Sigmoid colon (tissue), 7 donors: ENCODE data around the gene DAPP1. TPM values are rescaled to one million over a fixed set of nuclear protein-coding genes. Genes with fewer than 3 reads are reported as not detected.
A peak's percentile ranks its signal among the peaks of the same experiment; 100 is the strongest.

Experiments
- DNase-seq: peaks from one replicate; pipeline ENCODE4 v3.0.0-alpha.2; 2019
- H3K27ac ChIP-seq, 4 donors: fragments of 200-600 bp; sonication (generic); one replicate each; pipeline ENCODE4 v1.5.1; 2016 to 2019; ENCODE audit warnings: mild to moderate bottlenecking in 1 of 4
- H3K27me3 ChIP-seq, 3 donors: fragments of 200-600 bp; sonication (generic); one replicate each; pipeline ENCODE4 v1.5.1; 2019; ENCODE audit warnings: mild to moderate bottlenecking in 1 of 3
- H3K36me3 ChIP-seq, 4 donors: fragments of 200-600 bp; sonication (generic); one replicate each; pipeline ENCODE4 v1.5.1; 2016 to 2019
- H3K4me1 ChIP-seq, 4 donors: fragments of 200-600 bp; sonication (generic); one replicate each; pipeline ENCODE4 v1.5.1; 2017 to 2019
- H3K4me3 ChIP-seq, 4 donors: fragments of 200-600 bp; sonication (generic); one replicate each; pipeline ENCODE4 v1.5.1; 2017 to 2019; ENCODE audit warnings: mild to moderate bottlenecking in 2 of 4, moderate library complexity in 1 of 4
- H3K9me3 ChIP-seq, 4 donors: fragments of 200-600 bp in 3 of 4; sonication (generic) in 3 of 4; one replicate each; pipeline versions ENCODE4 v1.5.1 to v1.6.1; 2013 to 2019
- CTCF ChIP-seq, 4 experiments: fragments of 450-650 bp in 3 of 4; fragments of 200-600 bp in 1 of 4; IDR thresholded peaks; one replicate each; pipeline ENCODE4 v1.5.1; 2016 to 2019; ENCODE audit warnings: antibody characterized with exemption in 4 of 4, mild to moderate bottlenecking in 3 of 4, moderate library complexity in 2 of 4
- EP300 ChIP-seq, 4 donors: sonication (generic); formaldehyde crosslinking; IDR thresholded peaks; one replicate each; pipeline ENCODE4 v1.6.1; 2017; ENCODE audit warnings: antibody characterized with exemption in 4 of 4
- POLR2A ChIP-seq, 2 donors: fragments of 450-650 bp; IDR thresholded peaks; one replicate each; pipeline ENCODE4 v1.6.1; 2016; ENCODE audit warnings: antibody characterized with exemption in 2 of 2, mild to moderate bottlenecking in 2 of 2, moderate library complexity in 2 of 2
- POLR2AphosphoS5 ChIP-seq, 4 donors: sonication (generic); formaldehyde crosslinking; IDR thresholded peaks; one replicate each; pipeline ENCODE4 v1.6.1; 2017; ENCODE audit warnings: antibody characterized with exemption in 4 of 4
- WGBS, 2 donors: extraction: QIAGEN DNeasy Blood & Tissue Kit; methylation state at CpG; one replicate each; pipeline ENCODE4 v1.1.7; 2013; 5-methylcytosine and 5-hydroxymethylcytosine counted together
- intact Hi-C: fragments of 100-400 bp; cut with DNase I; formaldehyde crosslinking; loops from one replicate; pipeline ENCODE4 v1.15.1; 2023
- polyA plus RNA-seq, 3 donors: library from polyadenylated mRNA; stranded (reverse); fragments of 200-250 nt; gene quantifications; one replicate each; pipeline ENCODE4 v1.2.3, GENCODE V29; 2013
- total RNA-seq, 4 donors: library from RNA; depleted of rRNA; stranded (reverse); fragments of >200 nt; gene quantifications; one replicate each; pipeline ENCODE4 v1.1.0, GENCODE V29; 2016
- donor health status: healthy with polysubstance abuse.
- donor health status: Bipolar disorder and iron deficiency.
- donor health status: healthy.

Gene DAPP1
- total and polyA plus RNA-seq, 7 donors = 0.36 to 17.9 (median 1.2) TPM

DNA sequence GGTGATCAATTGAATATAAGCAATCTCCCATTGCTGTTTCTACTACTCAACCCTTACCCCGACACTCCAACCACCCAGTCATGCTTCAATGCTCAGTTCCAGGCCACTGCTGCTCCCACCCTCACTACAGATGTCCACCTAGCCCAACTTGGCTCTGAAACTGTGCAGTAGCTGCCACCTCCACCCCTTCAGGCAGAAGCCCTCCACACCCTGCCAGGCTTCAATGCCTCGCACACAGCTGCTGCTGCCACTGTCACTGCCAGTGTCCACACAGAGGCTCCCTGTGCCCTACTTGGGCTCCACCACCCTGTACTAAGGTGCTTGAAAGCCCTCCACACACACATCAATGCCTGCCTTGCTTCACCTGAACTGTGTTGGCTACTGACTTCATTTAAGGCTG, 43.0 kb downstream of the DAPP1 start:
- no peak for DNase-seq
- no peak for TF ChIP-seq POLR2A (IDR thresholded peaks at IDR 0.05)
- H3K27me3 ChIP-seq = no peaks in the 10 kb centered on the region
- WGBS, 2 donors = 70 to 88% methylated on average over 2 of the region's 2 CpGs
- no peaks in the 10 kb centered on the region for H3K9me3 ChIP-seq
- H3K36me3 ChIP-seq = no peaks in the 10 kb centered on the region
- no peak overlapping the region for H3K27ac ChIP-seq
- intact Hi-C loops = no loop called here
- H3K4me3 ChIP-seq = no peak overlapping the region
- peaks cover 0 to 24% (median 15%) of the 10 kb centered on the region in 4 donors for H3K4me1 ChIP-seq

DNA sequence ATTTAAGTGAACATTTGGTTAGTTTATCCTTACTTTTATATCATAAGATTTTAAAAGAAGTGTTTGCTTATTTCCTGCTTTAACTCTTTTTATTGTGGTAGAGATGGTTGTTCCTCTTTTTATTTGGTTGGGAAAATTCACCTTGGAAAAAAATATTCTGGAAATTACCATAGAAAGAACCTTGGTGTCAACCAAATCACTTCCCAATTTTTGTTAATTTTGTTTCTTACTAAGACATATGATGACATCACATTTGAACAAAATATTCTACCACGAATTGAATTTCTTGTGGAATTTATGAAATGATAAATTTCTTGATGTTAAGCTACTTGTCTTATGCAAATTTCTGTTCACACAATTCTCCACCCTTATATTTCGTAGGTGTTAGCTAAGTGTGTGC, 43.9 kb downstream of the DAPP1 start:
- no peaks in the 10 kb centered on the region for H3K36me3 ChIP-seq
- H3K27ac ChIP-seq = no peak overlapping the region
- no peaks in the 10 kb centered on the region for H3K27me3 ChIP-seq
- WGBS, 2 donors = 81 to 87% methylated on average over 2 of the region's 2 CpGs
- intact Hi-C loops = no loop called here
- peaks cover 0 to 31% (median 23%) of the 10 kb centered on the region in 4 donors for H3K4me1 ChIP-seq
- H3K4me3 ChIP-seq = no peak overlapping the region
- H3K9me3 ChIP-seq = no peaks in the 10 kb centered on the region
- TF ChIP-seq CTCF (IDR thresholded peaks at IDR 0.05) (no peak), EP300 (IDR thresholded peaks at IDR 0.05) (no peak), POLR2AphosphoS5 (IDR thresholded peaks at IDR 0.05) (no peak), POLR2A (IDR thresholded peaks at IDR 0.05) (no peak)
- no peak for DNase-seq

DNA sequence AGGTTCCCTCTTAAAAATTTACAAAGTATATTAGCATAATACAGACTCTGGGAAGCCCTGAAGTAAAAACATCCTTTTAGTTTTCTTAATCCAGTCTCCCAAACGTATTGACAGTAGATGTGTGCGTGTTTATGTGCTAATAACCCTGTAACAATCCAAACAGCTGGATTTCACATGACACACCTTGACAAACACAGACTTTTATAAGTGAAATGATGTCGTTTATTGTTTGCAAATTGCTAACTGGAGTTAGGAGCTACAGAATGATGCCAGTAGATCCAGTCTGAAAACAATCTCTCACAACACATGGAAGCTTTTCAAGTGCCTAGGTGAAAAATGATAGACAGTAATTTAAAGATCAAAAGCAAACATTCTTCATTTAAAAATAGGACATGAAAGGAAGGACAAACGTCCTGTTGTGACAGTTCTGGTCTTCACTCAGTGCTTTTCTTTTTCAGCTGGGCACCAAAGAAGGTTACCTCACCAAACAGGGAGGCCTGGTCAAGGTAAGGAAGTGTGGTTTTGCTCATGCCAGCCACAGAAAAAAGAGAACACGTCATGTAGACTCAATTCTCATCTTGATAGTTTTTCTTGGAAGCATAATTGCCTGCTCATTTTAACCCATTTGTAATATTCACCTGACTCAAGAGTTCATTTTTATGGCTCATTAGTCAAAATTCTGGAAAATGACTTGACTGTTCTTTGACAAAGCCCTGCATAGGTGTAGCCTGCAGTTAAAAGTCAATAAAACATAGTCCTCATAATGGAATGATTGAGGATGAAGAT, 44.7 kb downstream of the DAPP1 start:
- no peaks in the 10 kb centered on the region for H3K9me3 ChIP-seq
- TF ChIP-seq EP300 (IDR thresholded peaks at IDR 0.05) (no peak), CTCF (IDR thresholded peaks at IDR 0.05) (no peak), POLR2A (IDR thresholded peaks at IDR 0.05) (no peak), POLR2AphosphoS5 (IDR thresholded peaks at IDR 0.05) (no peak)
- 11 to 41% methylated on average over 5 of the region's 5 CpGs for WGBS, 2 donors
- DNase-seq = no peak
- H3K4me1 ChIP-seq = peaks cover 0 to 35% (median 28%) of the 10 kb centered on the region in 4 donors
- H3K36me3 ChIP-seq = no peaks in the 10 kb centered on the region
- H3K27me3 ChIP-seq = no peaks in the 10 kb centered on the region
- H3K27ac ChIP-seq = peak overlapping the region in 2 of 4 donors; percentile 12 to 44
- intact Hi-C loops = no loop called here
- no peak overlapping the region for H3K4me3 ChIP-seq

DNA sequence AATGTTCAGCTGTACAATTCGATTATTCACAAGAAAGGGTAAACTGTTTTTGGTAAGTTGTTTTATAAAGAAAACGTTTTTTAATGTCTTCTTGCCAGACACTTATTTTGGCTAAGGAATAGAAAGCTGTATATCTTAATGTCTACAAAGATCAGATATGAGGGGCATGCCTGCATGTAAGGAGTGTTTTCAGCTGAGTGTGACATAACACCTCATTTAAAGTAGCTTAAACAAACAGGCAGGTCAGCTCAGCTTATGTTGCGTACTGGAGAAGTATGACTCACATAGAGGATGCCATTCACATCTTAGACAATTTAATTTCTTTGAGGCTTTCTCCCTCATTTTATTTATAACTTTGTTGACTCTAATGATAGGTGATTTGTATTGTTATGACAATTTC, 47.2 kb downstream of the DAPP1 start:
- intact Hi-C loops = no loop called here
- no peaks in the 10 kb centered on the region for H3K9me3 ChIP-seq
- no peaks in the 10 kb centered on the region for H3K27me3 ChIP-seq
- peaks cover 0 to 58% (median 40%) of the 10 kb centered on the region in 4 donors for H3K4me1 ChIP-seq
- H3K27ac ChIP-seq = peak overlapping the region; percentile 25 to 51 (median 43)
- no peak overlapping the region for H3K4me3 ChIP-seq
- DNase-seq = no peak
- TF ChIP-seq POLR2A (IDR thresholded peaks at IDR 0.05) (no peak), EP300 (IDR thresholded peaks at IDR 0.05) (no peak), CTCF (IDR thresholded peaks at IDR 0.05) (no peak), POLR2AphosphoS5 (IDR thresholded peaks at IDR 0.05) (no peak)
- H3K36me3 ChIP-seq = no peaks in the 10 kb centered on the region
- WGBS, 2 donors = 59 to 73% methylated on average over 3 of the region's 3 CpGs

DNA sequence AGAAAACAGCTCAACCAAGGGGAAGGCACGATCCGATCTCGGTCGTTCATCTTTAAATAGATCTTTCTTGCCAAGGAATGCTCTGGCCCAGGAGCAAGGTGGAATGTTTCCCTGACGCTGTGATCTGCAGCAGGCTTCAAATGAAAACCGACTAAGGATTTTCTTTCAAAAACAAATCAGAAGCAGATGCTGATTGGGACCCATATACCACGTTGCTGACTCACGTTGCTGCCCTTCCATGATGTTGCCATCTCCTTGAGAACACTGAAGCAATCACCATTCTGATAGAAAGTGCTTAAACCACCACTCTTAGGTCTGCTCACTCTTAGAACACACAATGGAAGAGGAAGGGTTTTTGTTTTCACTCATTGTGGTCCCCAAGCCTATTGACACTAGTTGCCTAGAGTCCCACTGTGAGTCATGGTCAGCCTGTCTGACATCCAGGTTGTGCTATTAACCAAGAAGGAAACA, 51.5 kb downstream of the DAPP1 start:
- no peaks in the 10 kb centered on the region for H3K27me3 ChIP-seq
- peaks cover 0 to 51% (median 35%) of the 10 kb centered on the region in 4 donors for H3K4me1 ChIP-seq
- H3K36me3 ChIP-seq = no peaks in the 10 kb centered on the region
- DNase-seq = no peak
- intact Hi-C loops = loop anchor here (2.0 to 5.0 kb wide), 3 partner anchors 146 to 301 kb away; no protein-coding TSS in a partner anchor
- no peak overlapping the region for H3K4me3 ChIP-seq
- peak overlapping the region; percentile 63 to 76 (median 68) for H3K27ac ChIP-seq
- H3K9me3 ChIP-seq = no peaks in the 10 kb centered on the region
- 82 to 87% methylated on average over 8 of the region's 8 CpGs for WGBS, 2 donors
- no peak for TF ChIP-seq EP300 (IDR thresholded peaks at IDR 0.05)
- peak in 3 of 4 donors; percentile 20 to 55 (median 26) for TF ChIP-seq POLR2AphosphoS5 (IDR thresholded peaks at IDR 0.05)
